Vagina (tissue), 2 donors: Measurements from ENCODE around the gene SLC16A1.

ENCODE experiments used
- POLR2A ChIP-seq, 2 donors: fragments of 450-650 bp; IDR thresholded peaks; one replicate each; pipeline ENCODE4 v1.6.1; 2017; ENCODE audit warnings: antibody characterized with exemption in 2 of 2, mild to moderate bottlenecking in 2 of 2, moderate library complexity in 2 of 2
- TF ChIP-seq, protein P1 (sequence below), 3 experiments: fragments of 450-650 bp in 2 of 3; fragments of 200-600 bp in 1 of 3; sonication (generic) in 1 of 3; IDR thresholded peaks; one replicate each; pipeline ENCODE4 v1.5.1; 2017 to 2019; ENCODE audit warnings: antibody characterized with exemption in 3 of 3, mild to moderate bottlenecking in 2 of 3, moderate library complexity in 2 of 3

DNA sequence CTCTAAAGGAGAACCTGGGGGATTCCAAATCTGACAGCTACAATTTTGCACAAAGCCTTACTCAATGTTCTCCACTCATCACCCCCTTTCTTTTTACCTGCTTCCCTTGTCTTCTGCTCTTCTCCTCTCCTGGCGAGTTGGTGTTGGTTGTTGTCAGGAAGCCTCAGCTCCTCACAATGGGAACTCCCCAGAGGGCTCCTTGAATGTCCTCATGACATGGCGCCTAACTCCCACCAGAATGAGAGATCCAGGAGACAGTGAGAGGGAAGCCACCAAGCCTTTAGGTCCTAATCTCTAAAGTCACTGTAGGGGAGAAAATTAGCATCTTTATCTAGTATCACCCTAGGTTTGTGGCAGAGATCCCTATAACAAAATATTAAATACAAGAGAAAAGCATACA is 87.8 kb downstream of the SLC16A1 start:
- TF ChIP-seq, protein P1, sequence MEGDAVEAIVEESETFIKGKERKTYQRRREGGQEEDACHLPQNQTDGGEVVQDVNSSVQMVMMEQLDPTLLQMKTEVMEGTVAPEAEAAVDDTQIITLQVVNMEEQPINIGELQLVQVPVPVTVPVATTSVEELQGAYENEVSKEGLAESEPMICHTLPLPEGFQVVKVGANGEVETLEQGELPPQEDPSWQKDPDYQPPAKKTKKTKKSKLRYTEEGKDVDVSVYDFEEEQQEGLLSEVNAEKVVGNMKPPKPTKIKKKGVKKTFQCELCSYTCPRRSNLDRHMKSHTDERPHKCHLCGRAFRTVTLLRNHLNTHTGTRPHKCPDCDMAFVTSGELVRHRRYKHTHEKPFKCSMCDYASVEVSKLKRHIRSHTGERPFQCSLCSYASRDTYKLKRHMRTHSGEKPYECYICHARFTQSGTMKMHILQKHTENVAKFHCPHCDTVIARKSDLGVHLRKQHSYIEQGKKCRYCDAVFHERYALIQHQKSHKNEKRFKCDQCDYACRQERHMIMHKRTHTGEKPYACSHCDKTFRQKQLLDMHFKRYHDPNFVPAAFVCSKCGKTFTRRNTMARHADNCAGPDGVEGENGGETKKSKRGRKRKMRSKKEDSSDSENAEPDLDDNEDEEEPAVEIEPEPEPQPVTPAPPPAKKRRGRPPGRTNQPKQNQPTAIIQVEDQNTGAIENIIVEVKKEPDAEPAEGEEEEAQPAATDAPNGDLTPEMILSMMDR (IDR thresholded peaks at IDR 0.05): no peak
- TF ChIP-seq POLR2A (IDR thresholded peaks at IDR 0.05): no peak
